ENCODE results near the gene DCST1.
A peak's percentile ranks its signal among the peaks of the same experiment; 100 is the strongest.

Gene DCST1

DNA sequence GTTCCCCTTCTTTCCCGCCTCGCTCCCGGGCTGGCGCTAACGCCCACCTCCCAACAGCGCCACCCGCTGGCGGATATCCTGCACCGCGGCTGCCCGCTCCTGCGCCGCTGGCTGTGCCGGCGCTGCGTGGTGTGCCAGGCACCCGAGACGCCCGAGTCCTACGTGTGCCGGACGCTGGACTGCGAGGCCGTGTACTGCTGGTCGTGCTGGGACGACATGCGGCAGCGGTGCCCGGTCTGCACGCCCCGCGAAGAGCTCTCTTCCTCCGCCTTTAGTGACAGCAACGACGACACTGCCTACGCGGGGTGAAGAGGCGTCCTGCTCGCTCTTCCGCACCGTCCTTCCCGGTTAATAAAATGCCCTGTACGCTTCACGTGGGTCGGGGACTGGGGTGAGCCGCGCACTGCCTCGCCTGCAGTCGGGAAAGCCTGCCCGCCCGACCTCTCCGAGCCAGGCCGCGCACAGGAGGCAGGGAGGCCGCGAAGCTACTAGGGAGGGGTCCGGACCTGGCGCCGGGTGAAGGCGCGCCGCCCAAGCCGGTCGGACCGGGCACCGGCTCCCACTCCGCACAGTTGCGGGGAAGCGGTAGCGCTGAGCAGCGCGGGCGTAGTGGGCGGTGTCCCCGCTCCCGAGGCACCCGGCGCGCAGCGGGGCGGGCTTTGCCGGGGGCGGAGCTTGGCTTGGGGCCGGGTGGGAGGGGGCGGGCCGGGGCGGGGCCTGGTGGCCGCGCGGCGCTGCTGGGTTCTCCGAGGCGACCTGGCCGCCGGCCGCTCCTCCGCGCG lies 17.1 kb downstream of the DCST1 start, which contains the start of gene ADAM15:
Gene ADAM15 (plus strand): TSS at position 757 of the 782 bp plus-strand sequence. CDS start 71 bp downstream, outside the sequence.
- ChIA-PET POLR2A (interaction anchor here (0.7 to 0.8 kb wide), 4 partner anchors 12 to 1787 kb away, joined by 3 to 5 read pairs (median 4); no protein-coding TSS in a partner anchor), CTCF (interaction anchor here (0.8 to 20.4 kb wide), 32 partner anchors 9 to 564 kb away, joined by 3 to 285 read pairs (median 4); partner anchors contain the start of genes DCST1, DCST2, EFNA3 and EFNA4)
- peak; percentile 94 for TF ChIP-seq CTCF (IDR thresholded peaks at IDR 0.05; ENCODE audit: control extremely low read depth, extremely low read depth, low read depth, missing control alignments)
- DNase-seq (ENCODE audit: extremely low spot score), result peak; percentile 99

DNA sequence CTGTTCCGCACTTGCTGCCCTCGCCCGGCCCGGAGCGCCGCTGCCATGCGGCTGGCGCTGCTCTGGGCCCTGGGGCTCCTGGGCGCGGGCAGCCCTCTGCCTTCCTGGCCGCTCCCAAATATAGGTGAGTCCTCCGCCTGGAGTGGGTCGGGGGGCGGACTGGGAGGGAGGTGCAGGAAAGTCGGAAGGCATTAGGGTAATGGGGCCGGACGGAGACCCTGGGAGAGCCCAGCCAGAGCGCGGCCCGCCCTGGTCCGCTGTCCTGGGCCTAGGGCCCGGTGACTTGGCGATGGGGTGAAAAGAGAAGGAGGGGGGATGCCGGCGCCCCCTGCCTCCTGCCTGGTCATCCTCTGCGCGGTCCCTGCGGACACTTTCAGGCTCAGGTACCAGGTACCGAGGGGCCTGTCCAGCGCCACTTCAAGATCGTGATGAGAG lies 17.7 kb downstream of the DCST1 start:
- no peak for TF ChIP-seq CTCF (IDR thresholded peaks at IDR 0.05; ENCODE audit: control extremely low read depth, extremely low read depth, low read depth, missing control alignments)
- ChIA-PET POLR2A (interaction anchor here (0.7 to 0.8 kb wide), 4 partner anchors 12 to 1786 kb away, joined by 3 to 5 read pairs (median 4); no protein-coding TSS in a partner anchor), CTCF (interaction anchor here (0.8 to 20.4 kb wide), 31 partner anchors 9 to 565 kb away, joined by 3 to 285 read pairs (median 5); partner anchors contain the start of genes DCST1, DCST2, EFNA3 and EFNA4)
- no peak for DNase-seq (ENCODE audit: extremely low spot score)

GRCh38 chr1:155051777-155052398 lies 18.3 kb downstream of the DCST1 start:
- ChIA-PET CTCF (interaction anchor here (1.0 to 20.4 kb wide), 15 partner anchors 7 to 492 kb away, joined by 3 to 285 read pairs (median 5); partner anchors contain the start of genes EFNA4 and KRTCAP2), POLR2A (interaction anchor here (0.6 kb wide), 1 partner anchor 385 kb away, joined by 4 read pairs; no protein-coding TSS in a partner anchor)
- no peak for TF ChIP-seq CTCF (IDR thresholded peaks at IDR 0.05; ENCODE audit: control extremely low read depth, extremely low read depth, low read depth, missing control alignments)
- DNase-seq (ENCODE audit: extremely low spot score), result peak; percentile 57

GRCh38 chr1:155052439-155053395 lies 19.1 kb downstream of the DCST1 start:
- peak; percentile 48 for DNase-seq (ENCODE audit: extremely low spot score)

DNA sequence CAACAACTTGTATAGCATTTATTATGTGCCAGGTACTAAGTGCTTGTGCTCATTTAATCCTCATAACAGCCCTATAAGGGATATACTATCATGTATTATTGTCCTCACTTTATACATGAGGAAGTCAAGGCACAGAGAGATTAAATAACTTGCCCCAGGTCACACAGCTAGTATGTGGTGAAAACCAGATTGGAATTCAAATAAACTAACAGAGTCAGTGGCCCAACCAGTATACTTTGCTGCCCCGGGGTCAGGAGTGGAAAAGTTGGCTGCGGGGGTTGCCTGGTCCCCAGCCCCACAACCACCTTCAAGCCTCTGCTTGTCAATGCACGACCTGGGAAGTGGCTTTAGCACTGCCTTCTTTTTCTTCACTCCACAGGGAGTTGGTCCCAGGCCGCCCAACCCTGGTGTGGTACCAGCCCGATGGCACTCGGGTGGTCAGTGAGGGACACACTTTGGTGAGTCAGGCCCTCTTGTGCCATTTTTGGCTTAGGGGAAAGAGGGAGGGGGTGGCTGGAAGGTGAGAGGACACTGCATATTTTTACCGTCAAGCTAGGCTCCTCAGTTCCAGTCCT lies 20.0 kb downstream of the DCST1 start:
- DNase-seq (ENCODE audit: extremely low spot score), result no peak
- ChIA-PET CTCF (interaction anchor here (1.0 to 20.4 kb wide), 15 partner anchors 8 to 494 kb away, joined by 3 to 285 read pairs (median 4); partner anchors contain the start of genes EFNA4, KRTCAP2, PBXIP1 and PMVK), POLR2A (no interaction called here)
- TF ChIP-seq CTCF (IDR thresholded peaks at IDR 0.05; ENCODE audit: control extremely low read depth, extremely low read depth, low read depth, missing control alignments), result no peak

More at GRCh38 chr1:155052439-155053395, 19.1 kb downstream of the DCST1 start:
- POLR2A ChIA-PET, result no interaction called here
- TF ChIP-seq CTCF (IDR thresholded peaks at IDR 0.05; ENCODE audit: control extremely low read depth, extremely low read depth, low read depth, missing control alignments), result peak; percentile 29
- CTCF ChIA-PET, result interaction anchor here (1.0 to 20.4 kb wide), 10 partner anchors 8 to 493 kb away, joined by 3 to 285 read pairs (median 4); partner anchors contain the start of genes EFNA4 and KRTCAP2

Measured in GM10248 (cell line).